H9 (cell line): ENCODE measurements around the gene FXYD1. TPM values are rescaled to one million over a fixed set of nuclear protein-coding genes. Genes with fewer than 3 reads are reported as not detected.

Experiments used
- DNase-seq: peaks from one replicate; pipeline ENCODE4 v3.0.0-alpha.2; 2017
- H2AFZ ChIP-seq: one replicate; pipeline ENCODE4 v1.6.1; 2013; ENCODE audit warnings: mild to moderate bottlenecking, low read length, control low read depth, moderate library complexity
- H2AK5ac ChIP-seq: 2 replicates; pipeline ENCODE4 v1.6.1; 2013; ENCODE audit warnings: low read length, control low read depth, mixed read lengths; ENCODE audit not compliant: insufficient read length
- H2BK120ac ChIP-seq: one replicate; pipeline ENCODE4 v1.6.1; 2013; ENCODE audit warnings: low read depth, mild to moderate bottlenecking, low read length, control low read depth, inconsistent platforms; ENCODE audit not compliant: poor library complexity, severe bottlenecking
- H2BK12ac ChIP-seq: 2 replicates; pipeline ENCODE4 v1.6.1; 2013; ENCODE audit warnings: low read length, control low read depth, mixed read lengths, low read depth; ENCODE audit not compliant: insufficient read length
- H2BK15ac ChIP-seq: 2 replicates; pipeline ENCODE4 v1.6.1; 2013; ENCODE audit warnings: low read depth, low read length, control low read depth
- H2BK20ac ChIP-seq: one replicate; pipeline ENCODE4 v1.6.1; 2013; ENCODE audit warnings: low read depth, mild to moderate bottlenecking, low read length, control low read depth, inconsistent platforms; ENCODE audit not compliant: poor library complexity, severe bottlenecking
- H2BK5ac ChIP-seq: 2 replicates; pipeline ENCODE4 v1.6.1; 2013; ENCODE audit warnings: low read length, control low read depth, mixed read lengths; ENCODE audit not compliant: insufficient read length
- H3K14ac ChIP-seq: 2 replicates; pipeline ENCODE4 v1.6.1; 2013; ENCODE audit warnings: low read length, control low read depth; ENCODE audit not compliant: insufficient read depth
- H3K18ac ChIP-seq: 2 replicates; pipeline ENCODE4 v1.6.1; 2013; ENCODE audit warnings: low read depth, mild to moderate bottlenecking, mixed read lengths, low read length, control low read depth; ENCODE audit not compliant: insufficient read length
- H3K23ac ChIP-seq: 2 replicates; pipeline ENCODE4 v1.6.1; 2013; ENCODE audit warnings: low read length, control low read depth, mixed read lengths, low read depth; ENCODE audit not compliant: insufficient read length
- H3K23me2 ChIP-seq: 2 replicates; pipeline ENCODE4 v1.6.1; 2013; ENCODE audit warnings: low read depth, mild to moderate bottlenecking, mixed read lengths, low read length, control low read depth; ENCODE audit not compliant: insufficient read length, poor library complexity, severe bottlenecking
- H3K27ac ChIP-seq: 2 replicates; pipeline ENCODE4 v1.5.1; 2013; ENCODE audit warnings: low read length, control low read depth, mixed read lengths, low read depth; ENCODE audit not compliant: insufficient read length
- H3K27me3 ChIP-seq: 2 replicates; pipeline ENCODE4 v1.6.1; 2013; ENCODE audit warnings: low read length, control low read depth, inconsistent platforms; ENCODE audit not compliant: insufficient read depth
- H3K4ac ChIP-seq: 2 replicates; pipeline ENCODE4 v1.6.1; 2013; ENCODE audit warnings: low read depth, mild to moderate bottlenecking, control low read depth, inconsistent platforms, low read length, moderate library complexity
- H3K4me1 ChIP-seq: 2 replicates; pipeline ENCODE4 v1.6.1; 2013; ENCODE audit warnings: low read length, control low read depth, inconsistent platforms; ENCODE audit not compliant: insufficient read depth
- H3K4me2 ChIP-seq: 2 replicates; pipeline ENCODE4 v1.6.1; 2013; ENCODE audit warnings: low read length, control low read depth, mixed read lengths; ENCODE audit not compliant: insufficient read length, insufficient read depth
- H3K56ac ChIP-seq: 2 replicates; pipeline ENCODE4 v1.6.1; 2013; ENCODE audit warnings: low read depth, mild to moderate bottlenecking, mixed read lengths, low read length, control low read depth; ENCODE audit not compliant: insufficient read length
- H3K79me1 ChIP-seq: 2 replicates; pipeline ENCODE4 v1.6.1; 2013; ENCODE audit warnings: low read depth, mild to moderate bottlenecking, moderate library complexity, low read length, control low read depth, inconsistent platforms; ENCODE audit not compliant: insufficient read depth, poor library complexity, severe bottlenecking
- H3K79me2 ChIP-seq: 2 replicates; pipeline ENCODE4 v1.6.1; 2013; ENCODE audit warnings: low read length, control low read depth, inconsistent platforms; ENCODE audit not compliant: insufficient read depth
- H3K9ac ChIP-seq: 2 replicates; pipeline ENCODE4 v1.6.1; 2013; ENCODE audit warnings: low read length, control low read depth, mixed read lengths; ENCODE audit not compliant: insufficient read length; ENCODE audit errors: extremely low read depth
- H3K9me3 ChIP-seq: one replicate; pipeline ENCODE4 v1.6.1; 2013; ENCODE audit warnings: low read depth, low read length, inconsistent platforms; ENCODE audit not compliant: control insufficient read depth
- H3T11ph ChIP-seq: one replicate; pipeline ENCODE4 v1.6.1; 2013; ENCODE audit warnings: mild to moderate bottlenecking, low read length, control low read depth, inconsistent platforms
- H4K20me1 ChIP-seq: one replicate; pipeline ENCODE4 v1.6.1; 2013; ENCODE audit not compliant: control insufficient read depth, insufficient read length, insufficient read depth
- H4K5ac ChIP-seq: 2 replicates; pipeline ENCODE4 v1.6.1; 2013; ENCODE audit warnings: low read depth, mild to moderate bottlenecking, mixed read lengths, low read length, control low read depth; ENCODE audit not compliant: insufficient read length
- H4K8ac ChIP-seq: replicated peaks from 2 replicates; pipeline ENCODE4 v1.6.1; 2013; ENCODE audit warnings: low read length, control low read depth, mixed read lengths, low read depth; ENCODE audit not compliant: insufficient read length
- H4K91ac ChIP-seq: 2 replicates; pipeline ENCODE4 v1.6.1; 2013; ENCODE audit warnings: low read depth, mild to moderate bottlenecking, moderate library complexity, mixed read lengths, low read length, control low read depth; ENCODE audit not compliant: insufficient read length
- H3K27ac Mint-ChIP-seq, 3 experiments: 2 replicates in 2 of 3; 3 replicates in 1 of 3; pipeline ENCODE4 v1.8.0; 2020 to 2021; ENCODE audit warnings: mixed read lengths in 3 of 3, mild to moderate bottlenecking in 1 of 3, moderate library complexity in 1 of 3
- H3K27me3 Mint-ChIP-seq: 2 replicates; pipeline ENCODE4 v1.8.0; 2021; ENCODE audit warnings: low read depth, mild to moderate bottlenecking, moderate library complexity, mixed read lengths
- H3K36me3 Mint-ChIP-seq, 3 experiments: 2 replicates in 2 of 3; 3 replicates in 1 of 3; pipeline ENCODE4 v1.8.0; 2020 to 2021; ENCODE audit warnings: low read depth in 3 of 3, mixed read lengths in 3 of 3; ENCODE audit not compliant: insufficient read depth in 1 of 3
- H3K4me1 Mint-ChIP-seq, 2 experiments: 2 replicates each; pipeline ENCODE4 v1.8.0; 2020; ENCODE audit warnings: mixed read lengths in 2 of 2
- H3K4me3 Mint-ChIP-seq, 2 experiments: 2 replicates in 1 of 2; 3 replicates in 1 of 2; pipeline ENCODE4 v1.8.0; 2020 to 2021; ENCODE audit warnings: mild to moderate bottlenecking in 2 of 2, mixed read lengths in 2 of 2, moderate library complexity in 1 of 2
- H3K9me3 Mint-ChIP-seq, 2 experiments: 2 replicates in 1 of 2; 3 replicates in 1 of 2; pipeline ENCODE4 v1.8.0; 2020; ENCODE audit warnings: mild to moderate bottlenecking in 2 of 2, mixed read lengths in 2 of 2, moderate library complexity in 1 of 2
- CTCF ChIP-seq: fragments of 200-600 bp; sonication (generic); conservative IDR thresholded peaks from 3 replicates; pipeline ENCODE4 v1.8.0; 2021; ENCODE audit warnings: antibody characterized with exemption, mild to moderate bottlenecking
- WGBS: extraction: QIAGEN DNeasy Blood & Tissue Kit; methylation state at CpG from one replicate; pipeline ENCODE4 v1.1.7; 2013; ENCODE audit warnings: missing lambda C conversion rate, low lambda C conversion rate, mixed read lengths; ENCODE audit not compliant: insufficient read length; ENCODE audit errors: extremely low coverage; 5-methylcytosine and 5-hydroxymethylcytosine counted together
- total RNA-seq: library from RNA; stranded (reverse); gene quantifications from 2 replicates; pipeline ENCODE4 v1.2.1, GENCODE V29; 2021

The FXYD1 gene
- total RNA-seq, 1 experiment from 2014 or later, result 7.7 TPM

- no peak overlapping the region for H2AK5ac ChIP-seq
- no peak overlapping the region for H3K27ac ChIP-seq
- H3K9me3 ChIP-seq, result peaks cover 7% of the 10 kb centered on the region
- TF ChIP-seq CTCF, result no peak
- Mint-ChIP-seq H3K4me1 (peaks cover 3% of the 10 kb centered on the region in 2 experiments), H3K27me3 (no peaks in the 10 kb centered on the region), H3K27ac (no peak overlapping the region), H3K9me3 (peaks cover 9 to 23% of the 10 kb centered on the region in 2 experiments), H3K4me3 (no peak overlapping the region), H3K36me3 (peaks cover 78 to 91% (median 85%) of the 10 kb centered on the region in 3 experiments)
- no peak overlapping the region for H3K4ac ChIP-seq
- H2BK20ac ChIP-seq, result no peak overlapping the region
- no peak overlapping the region for H3K23ac ChIP-seq
- no peaks in the 10 kb centered on the region for H4K20me1 ChIP-seq
- no peak overlapping the region for H2AFZ ChIP-seq
- no peaks in the 10 kb centered on the region for H3K79me1 ChIP-seq
- no peaks in the 10 kb centered on the region for H3K79me2 ChIP-seq
- H3K4me2 ChIP-seq, result no peak overlapping the region
- H4K5ac ChIP-seq, result no peak overlapping the region
- H4K91ac ChIP-seq, result no peak overlapping the region
- H3K18ac ChIP-seq, result no peak overlapping the region
- H2BK5ac ChIP-seq, result no peak overlapping the region
- H3K4me1 ChIP-seq, result no peaks in the 10 kb centered on the region
- no peak overlapping the region for H3K56ac ChIP-seq
- H3K27me3 ChIP-seq, result no peaks in the 10 kb centered on the region
- no peak overlapping the region for H3K14ac ChIP-seq
- no peak overlapping the region for H3K9ac ChIP-seq
- DNase-seq, result no peak
- H2BK15ac ChIP-seq, result no peak overlapping the region
- H2BK12ac ChIP-seq, result no peak overlapping the region
- H3T11ph ChIP-seq, result no peak overlapping the region
- H3K23me2 ChIP-seq, result no peaks in the 10 kb centered on the region
- no peak overlapping the region for H4K8ac ChIP-seq
- H2BK120ac ChIP-seq, result no peak overlapping the region
- no CpG with 5 or more reads among the region's 2 CpGs for WGBS
Measured at GRCh38 chr19:35161434-35161743, 22.8 kb downstream of the FXYD1 start.
